ENCODE results near the gene SPTBN5.
"Not testable (repeated sequence)": the region's sequence is repeated elsewhere in the genome, so short reads cannot be mapped to it uniquely, and the experiment has no call there.

Gene SPTBN5

DNA sequence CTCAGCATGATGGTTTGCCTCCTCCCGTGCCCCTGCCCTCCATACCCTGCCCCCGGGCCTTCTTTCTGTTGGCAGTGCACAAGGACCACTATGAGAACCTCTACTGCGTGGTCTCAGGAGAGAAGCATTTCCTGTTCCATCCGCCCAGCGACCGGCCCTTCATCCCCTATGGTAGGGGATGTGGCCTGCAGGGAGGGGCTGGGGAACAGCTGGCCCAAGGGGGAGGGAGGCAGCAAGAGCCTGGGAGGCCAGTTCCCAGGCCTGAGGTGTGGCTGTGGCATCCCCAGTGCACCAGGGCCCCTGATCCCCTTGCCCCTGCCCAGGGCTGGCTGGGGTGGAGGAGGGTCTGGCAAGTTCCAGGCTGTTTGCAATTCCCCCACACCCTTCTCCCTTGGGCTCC, 57.8 kb downstream of the SPTBN5 start:
- no peak overlapping the region for H3K4me3 ChIP-seq (ENCODE audit: low read length)
- DNase-seq (ENCODE audit: low read depth, low spot score): no peak

GRCh38 chr15:41834096-41834495, 59.8 kb downstream of the SPTBN5 start:
- DNase-seq (ENCODE audit: low read depth, low spot score): no peak
- no peak overlapping the region for H3K4me3 ChIP-seq (ENCODE audit: low read length)

- no peak overlapping the region for H3K4me3 ChIP-seq (ENCODE audit: low read length)
- DNase-seq (ENCODE audit: low read depth, low spot score): peak; percentile 44
These were observed 61.0 kb downstream of the SPTBN5 start for GRCh38 chr15:41832875-41833274.

DNA sequence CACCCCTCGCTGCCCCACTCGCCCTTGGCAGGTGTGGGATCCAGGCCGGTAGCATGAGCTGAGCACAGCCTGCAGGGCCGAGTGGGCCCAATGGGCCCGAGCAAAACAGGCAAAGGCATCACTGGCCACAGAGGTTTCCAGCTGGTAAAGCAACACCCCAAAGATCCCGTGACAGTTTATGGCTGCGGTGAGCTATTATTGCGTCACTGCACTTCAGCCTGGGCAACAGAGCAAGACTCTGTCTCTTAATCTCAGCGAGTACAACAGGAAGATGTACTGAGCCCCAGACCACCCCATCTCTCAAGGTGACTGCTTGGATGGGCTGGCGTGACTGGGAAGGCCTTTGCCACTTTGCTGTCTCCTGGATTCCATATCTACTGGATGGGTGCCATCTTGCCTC, 61.6 kb downstream of the SPTBN5 start:
- no peak overlapping the region for H3K4me3 ChIP-seq (ENCODE audit: low read length)
- DNase-seq (ENCODE audit: low read depth, low spot score): no peak

- H3K4me3 ChIP-seq (ENCODE audit: low read length): not testable (repeated sequence)
- DNase-seq (ENCODE audit: low read depth, low spot score): peak; percentile 82
These were observed 62.6 kb downstream of the SPTBN5 start for GRCh38 chr15:41831291-41831690.

DNA sequence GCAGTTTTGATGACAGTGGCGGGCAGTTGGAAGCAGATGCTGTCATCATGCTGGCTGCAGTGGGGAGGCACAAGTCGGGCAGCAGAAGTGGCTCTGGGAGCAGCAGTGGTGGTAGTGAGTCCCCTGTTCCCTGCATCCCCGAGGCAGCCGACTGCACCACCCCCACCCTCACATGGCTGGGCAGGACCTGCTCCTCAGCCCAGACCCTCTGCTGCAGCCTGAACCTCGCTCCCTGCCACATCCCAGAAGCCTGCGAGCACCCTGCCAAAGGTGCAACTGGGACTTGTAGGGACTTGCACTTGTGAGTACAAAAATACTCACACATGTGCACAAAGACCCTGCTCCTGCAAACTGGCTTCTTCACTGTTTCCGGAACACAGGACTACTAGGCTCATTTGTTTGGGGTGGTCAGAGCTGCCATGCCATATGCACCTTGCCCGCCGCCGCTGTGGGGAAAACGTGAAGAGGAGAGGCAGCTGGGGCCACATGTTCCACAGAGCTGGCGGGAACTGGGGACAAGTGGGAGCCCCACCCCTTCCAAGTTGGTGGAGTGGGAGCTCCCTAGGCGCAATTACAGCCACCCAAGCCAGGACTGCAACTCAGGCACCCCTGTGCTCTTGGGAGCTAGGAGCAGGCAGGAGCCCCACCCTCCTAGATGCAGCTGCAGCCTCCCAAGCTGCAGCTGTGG, 63.8 kb downstream of the SPTBN5 start:
- no peak for DNase-seq (ENCODE audit: low read depth, low spot score)
- no peak overlapping the region for H3K4me3 ChIP-seq (ENCODE audit: low read length)

GRCh38 chr15:41828807-41829141, 65.1 kb downstream of the SPTBN5 start:
- no peak for DNase-seq (ENCODE audit: low read depth, low spot score)
- H3K4me3 ChIP-seq (ENCODE audit: low read length): peak overlapping the region; percentile 87

GRCh38 chr15:41827880-41828806, 65.7 kb downstream of the SPTBN5 start, which contains the start of gene JMJD7:
Gene JMJD7 (plus strand): TSS chr15:41828092. CDS start chr15:41828125, 33 bp downstream.
- peak; percentile 62 for DNase-seq (ENCODE audit: low read depth, low spot score)
- peak within 1 kb of the TSS; percentile 87 for H3K4me3 ChIP-seq (ENCODE audit: low read length)

- DNase-seq (ENCODE audit: low read depth, low spot score): no peak
- H3K4me3 ChIP-seq (ENCODE audit: low read length): peak overlapping the region; percentile 87
These were observed 66.5 kb downstream of the SPTBN5 start for GRCh38 chr15:41827290-41827879.

DNA sequence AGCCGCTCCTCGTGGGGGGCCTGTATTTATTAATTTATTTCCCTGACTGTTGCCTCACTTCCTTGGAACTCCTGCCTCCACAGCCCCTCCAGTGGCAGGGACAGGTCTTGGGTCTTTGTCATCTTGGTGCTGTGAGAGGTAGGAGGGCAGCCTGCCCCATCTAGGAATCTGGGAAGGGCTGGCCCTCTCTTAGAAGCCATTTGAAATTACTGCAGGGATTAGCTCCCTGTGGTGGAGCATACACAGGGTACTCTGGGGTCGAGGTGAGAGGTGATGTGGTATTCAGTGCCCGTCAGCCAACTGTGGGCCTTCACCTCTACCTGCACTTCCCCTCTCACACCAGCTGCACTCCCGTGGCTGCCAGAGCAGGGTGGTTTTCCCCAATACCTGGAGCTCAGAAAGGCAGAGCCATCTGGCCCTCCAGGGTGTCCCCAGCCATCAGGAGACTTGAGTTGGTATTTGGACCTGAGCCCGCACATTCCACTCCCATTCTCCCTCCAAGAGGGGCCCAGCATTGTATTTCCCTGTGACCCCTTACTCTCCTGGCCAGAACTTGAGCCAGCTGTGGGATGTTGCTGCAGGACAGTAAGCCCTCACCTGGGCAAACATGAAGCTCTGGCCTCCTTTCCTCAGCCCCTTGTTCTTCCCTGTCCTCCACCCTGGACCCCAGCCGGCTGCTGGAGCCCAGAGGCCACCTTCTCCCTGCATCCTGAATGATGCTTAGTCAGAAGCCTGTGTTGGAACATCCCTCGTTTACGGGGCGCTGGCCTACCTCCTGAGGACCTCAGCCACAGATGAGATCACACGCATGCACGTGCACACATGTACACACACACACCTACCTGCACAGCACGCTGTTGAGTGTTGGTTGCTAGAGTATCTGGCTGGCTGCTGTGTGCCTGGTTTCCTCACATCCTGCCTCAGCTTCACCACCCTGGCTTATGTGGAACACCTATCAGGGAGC, 68.0 kb downstream of the SPTBN5 start:
- no peak overlapping the region for H3K4me3 ChIP-seq (ENCODE audit: low read length)
- no peak for DNase-seq (ENCODE audit: low read depth, low spot score)

DNA sequence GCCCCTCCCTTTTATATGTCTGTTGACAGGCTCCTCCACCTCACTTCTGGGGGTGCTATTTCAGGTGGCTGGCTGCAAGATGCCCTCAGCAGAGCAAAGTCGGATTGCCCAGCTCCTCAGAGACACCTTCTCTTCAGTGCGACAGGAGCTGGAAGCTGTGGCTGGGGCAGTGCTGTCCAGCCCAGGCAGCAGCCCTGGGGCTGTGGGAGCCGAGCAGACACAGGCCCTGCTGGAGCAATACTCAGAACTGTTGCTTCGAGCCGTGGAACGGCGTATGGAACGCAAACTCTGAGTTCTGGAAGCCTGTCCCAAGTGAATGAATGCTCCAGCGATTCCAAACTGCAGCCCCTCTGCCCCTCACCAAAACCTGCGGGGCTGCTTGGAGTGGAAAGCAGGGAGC, 68.7 kb downstream of the SPTBN5 start:
- DNase-seq (ENCODE audit: low read depth, low spot score): no peak

DNA sequence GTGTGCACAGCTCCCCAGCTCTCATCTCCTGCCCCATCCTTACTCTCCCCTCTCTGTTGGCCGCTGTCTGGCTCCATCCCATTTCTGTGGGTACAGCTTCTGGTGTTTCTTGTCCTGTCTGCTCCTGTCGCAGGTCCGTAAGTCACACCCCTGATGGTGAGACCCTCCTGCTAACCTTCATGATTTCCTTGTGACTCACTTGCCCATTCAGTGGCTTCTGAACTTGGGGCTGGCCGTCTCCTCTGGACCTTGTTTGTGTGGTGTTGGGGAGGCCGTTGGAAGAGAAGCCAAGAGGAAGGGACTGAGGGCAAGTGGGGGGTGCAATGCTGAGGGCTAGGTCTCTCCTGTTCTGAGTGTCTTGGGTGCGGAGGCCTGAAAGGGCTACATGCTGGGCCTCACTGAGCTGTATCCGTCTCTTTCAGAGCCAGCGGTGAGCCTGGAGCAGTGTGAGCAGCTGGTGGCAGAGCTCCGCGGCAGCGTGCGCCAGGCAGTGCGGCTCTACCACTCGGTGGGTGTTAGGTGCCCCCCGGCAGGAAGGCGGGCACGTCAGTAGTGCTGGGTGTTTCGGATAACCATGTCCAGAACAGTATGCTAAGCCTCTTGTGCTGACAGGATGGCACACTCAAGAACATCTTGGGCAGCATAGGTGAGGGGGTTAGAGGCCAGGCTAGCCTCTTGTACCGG, 69.6 kb downstream of the SPTBN5 start:
- no peak overlapping the region for H3K4me3 ChIP-seq (ENCODE audit: low read length)
- no peak for DNase-seq (ENCODE audit: low read depth, low spot score)

More for the DNA sequence above, 68.7 kb downstream of the SPTBN5 start:
- no peak overlapping the region for H3K4me3 ChIP-seq (ENCODE audit: low read length)

DNA sequence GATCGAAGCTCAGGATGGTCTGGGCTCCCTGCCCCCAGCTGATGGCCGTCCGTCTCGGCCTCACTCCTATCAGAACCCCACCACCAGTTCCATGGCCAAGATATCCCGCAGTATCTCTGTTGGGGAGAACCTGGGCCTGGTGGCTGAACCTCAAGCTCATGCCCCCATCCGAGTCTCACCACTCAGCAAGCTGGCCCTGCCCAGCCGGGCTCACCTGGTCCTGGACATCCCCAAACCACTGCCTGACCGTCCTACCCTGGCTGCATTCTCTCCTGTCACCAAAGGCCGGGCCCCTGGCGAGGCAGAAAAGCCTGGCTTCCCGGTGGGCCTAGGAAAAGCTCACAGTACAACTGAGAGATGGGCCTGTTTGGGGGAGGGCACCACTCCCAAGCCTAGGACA, 70.4 kb downstream of the SPTBN5 start:
- DNase-seq (ENCODE audit: low read depth, low spot score): no peak

DNA sequence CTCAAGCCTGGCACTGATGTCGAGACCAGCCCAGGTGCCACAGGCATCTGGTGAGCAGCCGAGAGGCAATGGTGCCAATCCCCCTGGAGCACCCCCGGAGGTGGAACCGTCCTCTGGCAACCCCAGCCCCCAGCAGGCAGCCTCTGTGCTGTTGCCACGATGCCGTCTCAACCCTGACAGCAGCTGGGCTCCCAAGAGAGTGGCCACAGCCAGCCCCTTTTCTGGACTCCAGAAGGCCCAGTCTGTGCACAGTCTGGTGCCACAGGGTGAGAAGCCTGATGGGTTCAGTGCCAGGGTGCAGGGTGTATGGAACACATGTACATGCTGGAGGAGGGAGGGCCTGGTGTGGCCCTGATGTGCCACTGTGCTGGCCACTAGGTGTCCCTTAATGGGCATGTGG, 70.9 kb downstream of the SPTBN5 start:
- no peak overlapping the region for H3K4me3 ChIP-seq (ENCODE audit: low read length)
- no peak for DNase-seq (ENCODE audit: low read depth, low spot score)

More for the DNA sequence above, 70.4 kb downstream of the SPTBN5 start:
- no peak overlapping the region for H3K4me3 ChIP-seq (ENCODE audit: low read length)

GRCh38 chr15:41822471-41822870, 71.4 kb downstream of the SPTBN5 start:
- H3K4me3 ChIP-seq (ENCODE audit: low read length): no peak overlapping the region
- no peak for DNase-seq (ENCODE audit: low read depth, low spot score)

- no peak for DNase-seq (ENCODE audit: low read depth, low spot score)
- no peak overlapping the region for H3K4me3 ChIP-seq (ENCODE audit: low read length)
These were observed 72.0 kb downstream of the SPTBN5 start for GRCh38 chr15:41821831-41822230.

- DNase-seq (ENCODE audit: low read depth, low spot score): no peak
- no peak overlapping the region for H3K4me3 ChIP-seq (ENCODE audit: low read length)
These were observed 72.9 kb downstream of the SPTBN5 start for GRCh38 chr15:41820791-41821423.

- DNase-seq (ENCODE audit: low read depth, low spot score): no peak
- no peak overlapping the region for H3K4me3 ChIP-seq (ENCODE audit: low read length)
These were observed 74.3 kb downstream of the SPTBN5 start for GRCh38 chr15:41819455-41820050.

Measured in Jurkat, Clone E6-1 (cell line).